Hepatocyte (in vitro differentiated cells): ENCODE results near the gene FNIP2. TPM values are rescaled to one million over a fixed set of nuclear protein-coding genes. Genes with fewer than 3 reads are reported as not detected.

ENCODE experiments used
- DNase-seq: peaks from one replicate; pipeline ENCODE4 v3.0.0-alpha.2; 2016; ENCODE audit warnings: low spot score
- H2AFZ ChIP-seq: fragments of 200-600 bp; sonication (generic); 2 replicates; pipeline ENCODE4 v1.6.0; 2016; ENCODE audit warnings: antibody characterized with exemption, mild to moderate bottlenecking
- H3K27ac ChIP-seq: fragments of 200-600 bp; sonication (generic); 2 replicates; pipeline ENCODE4 v1.5.1; 2016; ENCODE audit warnings: mild to moderate bottlenecking
- H3K27me3 ChIP-seq: fragments of 200-600 bp; sonication (generic); 2 replicates; pipeline ENCODE4 v1.6.1; 2016
- H3K36me3 ChIP-seq: fragments of 200-600 bp; sonication (generic); replicated peaks from 2 replicates; pipeline ENCODE4 v1.5.1; 2016; ENCODE audit warnings: low read depth; ENCODE audit not compliant: insufficient read depth
- H3K4me1 ChIP-seq: fragments of 200-600 bp; sonication (generic); 2 replicates; pipeline ENCODE4 v1.5.1; 2016; ENCODE audit warnings: mild to moderate bottlenecking, moderate library complexity; ENCODE audit not compliant: insufficient read depth
- H3K4me2 ChIP-seq: fragments of 200-600 bp; sonication (generic); 2 replicates; pipeline ENCODE4 v1.6.0; 2016
- H3K4me3 ChIP-seq: fragments of 200-600 bp; sonication (generic); 2 replicates; pipeline ENCODE4 v1.5.1; 2016; ENCODE audit warnings: mild to moderate bottlenecking
- H3K79me2 ChIP-seq: fragments of 200-600 bp; sonication (generic); 2 replicates; pipeline ENCODE4 v1.6.0; 2017; ENCODE audit warnings: mild to moderate bottlenecking
- H3K9me2 ChIP-seq: fragments of 200-600 bp; sonication (generic); replicated peaks from 2 replicates; pipeline ENCODE4 v1.6.0; 2017; ENCODE audit warnings: mild to moderate bottlenecking; ENCODE audit not compliant: insufficient read depth
- H3K9me3 ChIP-seq: fragments of 200-600 bp; sonication (generic); 2 replicates; pipeline ENCODE4 v1.5.1; 2016; ENCODE audit warnings: low read depth, mild to moderate bottlenecking
- H4K20me1 ChIP-seq: fragments of 200-600 bp; sonication (generic); 2 replicates; pipeline ENCODE4 v1.6.0; 2016; ENCODE audit warnings: mild to moderate bottlenecking; ENCODE audit not compliant: insufficient read depth, poor library complexity, severe bottlenecking
- EZH2 ChIP-seq: fragments of 200-600 bp; sonication (generic); IDR thresholded peaks from 2 replicates; pipeline ENCODE4 v1.6.1; 2016; ENCODE audit warnings: antibody characterized with exemption, mild to moderate bottlenecking, borderline replicate concordance
- EZH2phosphoT487 ChIP-seq: fragments of 200-600 bp; sonication (generic); IDR thresholded peaks from one replicate; pipeline ENCODE4 v1.6.1; 2018; ENCODE audit warnings: antibody characterized with exemption, mild to moderate bottlenecking, low read depth, moderate library complexity; ENCODE audit not compliant: unreplicated experiment, severe bottlenecking
- WGBS: methylation state at CpG from one replicate; pipeline ENCODE4 v1.1.6; 2016; ENCODE audit warnings: low lambda C conversion rate; ENCODE audit errors: missing lambda C conversion rate; 5-methylcytosine and 5-hydroxymethylcytosine counted together
- polyA plus RNA-seq: library from polyadenylated mRNA; unstranded; fragments of >200 nt; fragmentation: Nextera tagmentation; extraction: Ambion mirVana; gene quantifications from 2 replicates; pipeline ENCODE4 v1.2.1, GENCODE V29; 2016
- total RNA-seq: library from RNA; depleted of rRNA; stranded (reverse); fragments of >200 nt; gene quantifications from 2 replicates; pipeline ENCODE4 v1.2.3, GENCODE V29; 2014
- TF ChIP-seq, protein P1 (sequence below): fragments of 200-600 bp; sonication (generic); IDR thresholded peaks from 2 replicates; pipeline ENCODE4 v1.5.1; 2016; ENCODE audit warnings: antibody characterized with exemption, mild to moderate bottlenecking; ENCODE audit not compliant: poor library complexity

FNIP2 gene
- total and polyA plus RNA-seq, 2 experiments from 2014 or later: 20.8 to 61.0 TPM

DNA sequence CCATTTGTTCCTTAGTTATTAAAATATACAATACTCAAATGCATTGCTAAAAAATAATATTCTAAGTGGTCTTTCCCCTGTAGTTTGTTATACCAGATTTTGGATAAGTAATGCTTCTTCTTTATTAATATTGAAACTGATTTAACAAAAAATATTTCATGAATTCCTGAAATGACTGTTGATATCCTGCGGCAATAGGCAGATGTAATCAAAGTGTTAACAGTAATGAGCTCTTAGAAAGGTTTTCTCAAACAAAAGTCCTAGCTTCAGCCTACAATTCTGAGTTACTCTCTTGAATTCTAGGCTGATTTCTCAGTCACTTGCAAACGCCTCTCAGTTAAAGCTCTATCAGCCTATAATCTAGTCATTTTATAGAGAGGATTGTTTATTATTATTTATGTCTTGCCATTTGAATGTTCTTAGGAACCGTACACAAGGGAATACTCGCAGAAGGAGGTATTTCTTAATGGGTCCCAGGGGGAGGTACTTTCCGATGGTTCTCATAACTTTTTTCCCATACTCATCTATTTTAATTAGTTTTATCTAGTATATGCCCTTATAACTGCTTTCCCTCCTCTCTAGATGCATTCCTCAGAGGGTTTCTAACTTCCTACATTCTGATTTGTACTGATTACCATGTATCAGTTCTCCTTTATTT, 96.8 kb downstream of the FNIP2 start:
- 62% methylated on average over 5 of the region's 5 CpGs for WGBS
- Histone ChIP-seq H3K27ac (no peak overlapping the region), H3K36me3 (no peaks in the 10 kb centered on the region), H3K9me2 (no peaks in the 10 kb centered on the region), H3K4me1 (no peaks in the 10 kb centered on the region), H3K79me2 (no peaks in the 10 kb centered on the region), H3K9me3 (no peaks in the 10 kb centered on the region), H3K27me3 (no peaks in the 10 kb centered on the region), H4K20me1 (no peaks in the 10 kb centered on the region), H2AFZ (no peak overlapping the region), H3K4me3 (no peak overlapping the region), H3K4me2 (no peak overlapping the region)
- no peak for DNase-seq
- TF ChIP-seq EZH2 (no peak), EZH2phosphoT487 (no peak)
- TF ChIP-seq, protein P1, sequence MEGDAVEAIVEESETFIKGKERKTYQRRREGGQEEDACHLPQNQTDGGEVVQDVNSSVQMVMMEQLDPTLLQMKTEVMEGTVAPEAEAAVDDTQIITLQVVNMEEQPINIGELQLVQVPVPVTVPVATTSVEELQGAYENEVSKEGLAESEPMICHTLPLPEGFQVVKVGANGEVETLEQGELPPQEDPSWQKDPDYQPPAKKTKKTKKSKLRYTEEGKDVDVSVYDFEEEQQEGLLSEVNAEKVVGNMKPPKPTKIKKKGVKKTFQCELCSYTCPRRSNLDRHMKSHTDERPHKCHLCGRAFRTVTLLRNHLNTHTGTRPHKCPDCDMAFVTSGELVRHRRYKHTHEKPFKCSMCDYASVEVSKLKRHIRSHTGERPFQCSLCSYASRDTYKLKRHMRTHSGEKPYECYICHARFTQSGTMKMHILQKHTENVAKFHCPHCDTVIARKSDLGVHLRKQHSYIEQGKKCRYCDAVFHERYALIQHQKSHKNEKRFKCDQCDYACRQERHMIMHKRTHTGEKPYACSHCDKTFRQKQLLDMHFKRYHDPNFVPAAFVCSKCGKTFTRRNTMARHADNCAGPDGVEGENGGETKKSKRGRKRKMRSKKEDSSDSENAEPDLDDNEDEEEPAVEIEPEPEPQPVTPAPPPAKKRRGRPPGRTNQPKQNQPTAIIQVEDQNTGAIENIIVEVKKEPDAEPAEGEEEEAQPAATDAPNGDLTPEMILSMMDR: no peak

DNA sequence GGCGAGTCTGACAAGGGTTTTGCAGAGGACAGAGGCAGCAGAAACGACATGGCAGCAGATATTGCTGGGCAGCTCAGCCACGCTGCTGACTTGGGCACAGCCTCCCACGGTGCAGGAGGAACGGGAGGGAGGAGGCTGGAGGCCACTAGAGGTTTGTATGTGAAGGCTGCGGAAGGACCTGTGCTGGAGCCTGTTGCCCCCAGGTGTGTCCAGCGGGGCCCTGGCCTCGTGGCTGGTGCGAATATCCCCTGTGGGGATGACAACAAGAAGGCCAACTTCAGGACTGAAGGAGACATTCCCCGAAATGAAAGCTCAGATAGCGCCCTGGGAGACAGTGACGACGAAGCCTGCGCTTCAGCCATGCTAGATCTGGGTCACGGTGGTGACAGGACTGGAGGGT, 100.2 kb downstream of the FNIP2 start:
- no peak overlapping the region for H3K27ac ChIP-seq
- H3K4me2 ChIP-seq: no peak overlapping the region
- H3K4me1 ChIP-seq: peaks cover 6% of the 10 kb centered on the region
- DNase-seq: no peak
- WGBS: 96% methylated on average over 15 of the region's 15 CpGs
- TF ChIP-seq EZH2 (no peak), EZH2phosphoT487 (no peak)
- TF ChIP-seq, protein P1: no peak
- no peak overlapping the region for H2AFZ ChIP-seq
- no peaks in the 10 kb centered on the region for H3K9me2 ChIP-seq
- H3K79me2 ChIP-seq: no peaks in the 10 kb centered on the region
- no peaks in the 10 kb centered on the region for H3K27me3 ChIP-seq
- no peaks in the 10 kb centered on the region for H3K36me3 ChIP-seq
- H3K4me3 ChIP-seq: no peak overlapping the region
- no peaks in the 10 kb centered on the region for H4K20me1 ChIP-seq
- H3K9me3 ChIP-seq: no peaks in the 10 kb centered on the region

DNA sequence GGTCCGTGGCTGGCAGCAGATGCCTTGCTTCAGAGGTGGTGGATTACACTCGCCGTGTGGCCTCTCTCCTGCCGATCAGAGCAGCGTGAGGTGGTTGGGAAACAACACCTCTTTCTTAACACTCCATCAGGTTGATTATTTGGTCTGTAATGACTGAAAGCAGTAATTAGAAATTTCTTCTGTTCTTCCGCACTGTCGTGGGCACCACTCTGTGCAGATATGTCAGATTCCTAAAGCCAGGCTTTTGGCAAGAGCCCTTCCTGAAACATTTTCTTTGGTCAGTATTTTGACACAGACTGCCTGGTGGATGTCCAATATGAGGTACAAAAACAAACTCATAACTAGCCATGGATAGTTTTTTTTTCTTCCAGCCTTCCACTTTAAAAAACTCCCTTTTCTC, 100.9 kb downstream of the FNIP2 start:
- no peaks in the 10 kb centered on the region for H3K36me3 ChIP-seq
- no peak for DNase-seq
- no peak overlapping the region for H2AFZ ChIP-seq
- WGBS: 90% methylated on average over 7 of the region's 7 CpGs
- H3K27ac ChIP-seq: no peak overlapping the region
- TF ChIP-seq EZH2phosphoT487: no peak
- TF ChIP-seq EZH2: no peak
- TF ChIP-seq, protein P1: no peak
- no peak overlapping the region for H3K4me3 ChIP-seq
- H3K79me2 ChIP-seq: no peaks in the 10 kb centered on the region
- H3K4me2 ChIP-seq: no peak overlapping the region
- no peaks in the 10 kb centered on the region for H4K20me1 ChIP-seq
- H3K9me3 ChIP-seq: no peaks in the 10 kb centered on the region
- H3K27me3 ChIP-seq: no peaks in the 10 kb centered on the region
- peaks cover 6% of the 10 kb centered on the region for H3K4me1 ChIP-seq
- no peaks in the 10 kb centered on the region for H3K9me2 ChIP-seq
